GM12865 (cell line): ENCODE measurements around the gene RNF223.

ENCODE experiments used
- DNase-seq: peaks from one replicate; pipeline ENCODE4 v3.0.0; 2010; ENCODE audit warnings: low read depth
- H3K4me3 ChIP-seq: 2 replicates; pipeline ENCODE4 v1.5.1; 2011; ENCODE audit warnings: mild to moderate bottlenecking, low read depth, low read length, control low read depth
- TF ChIP-seq, protein P1 (sequence below): IDR thresholded peaks from 2 replicates; pipeline ENCODE4 v1.5.1; 2011; ENCODE audit warnings: low read length, control low read depth, low read depth, inconsistent platforms; ENCODE audit not compliant: insufficient read depth; ENCODE audit errors: missing control alignments

Gene RNF223

DNA sequence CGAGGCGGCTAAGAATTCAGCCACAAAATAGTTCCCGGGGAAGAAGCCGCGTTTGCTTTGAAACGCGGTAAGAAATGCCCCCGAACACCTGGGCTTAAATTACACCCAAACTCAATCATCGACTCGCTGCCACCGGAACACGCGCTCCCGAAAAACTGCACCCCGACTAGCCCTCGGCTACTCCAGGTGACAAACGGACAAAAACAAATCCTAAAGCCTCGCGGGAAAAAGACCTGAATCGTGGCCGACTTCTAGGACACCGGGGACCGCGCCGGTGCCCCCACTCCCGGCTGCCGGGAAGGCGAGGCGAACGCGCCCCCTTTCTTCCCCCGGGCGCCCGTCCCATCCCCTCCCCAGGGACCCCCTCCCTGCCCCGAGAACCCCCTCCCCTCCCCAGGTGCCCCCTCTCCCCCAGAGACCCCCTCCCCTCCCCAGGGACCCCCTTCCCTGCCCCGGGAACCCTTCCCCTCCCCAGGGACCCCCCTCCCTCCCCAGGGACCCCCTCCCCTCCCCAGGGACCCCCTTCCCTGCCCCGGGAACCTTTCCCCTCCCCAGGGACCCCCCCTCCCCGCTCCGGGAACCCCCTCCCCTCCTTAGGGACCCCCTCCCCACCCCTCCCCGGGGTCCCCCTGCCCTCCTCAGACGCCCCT, 41.2 kb upstream of the RNF223 start:
- peak overlapping the region; percentile 70 for H3K4me3 ChIP-seq
- DNase-seq: no peak
- TF ChIP-seq, protein P1, sequence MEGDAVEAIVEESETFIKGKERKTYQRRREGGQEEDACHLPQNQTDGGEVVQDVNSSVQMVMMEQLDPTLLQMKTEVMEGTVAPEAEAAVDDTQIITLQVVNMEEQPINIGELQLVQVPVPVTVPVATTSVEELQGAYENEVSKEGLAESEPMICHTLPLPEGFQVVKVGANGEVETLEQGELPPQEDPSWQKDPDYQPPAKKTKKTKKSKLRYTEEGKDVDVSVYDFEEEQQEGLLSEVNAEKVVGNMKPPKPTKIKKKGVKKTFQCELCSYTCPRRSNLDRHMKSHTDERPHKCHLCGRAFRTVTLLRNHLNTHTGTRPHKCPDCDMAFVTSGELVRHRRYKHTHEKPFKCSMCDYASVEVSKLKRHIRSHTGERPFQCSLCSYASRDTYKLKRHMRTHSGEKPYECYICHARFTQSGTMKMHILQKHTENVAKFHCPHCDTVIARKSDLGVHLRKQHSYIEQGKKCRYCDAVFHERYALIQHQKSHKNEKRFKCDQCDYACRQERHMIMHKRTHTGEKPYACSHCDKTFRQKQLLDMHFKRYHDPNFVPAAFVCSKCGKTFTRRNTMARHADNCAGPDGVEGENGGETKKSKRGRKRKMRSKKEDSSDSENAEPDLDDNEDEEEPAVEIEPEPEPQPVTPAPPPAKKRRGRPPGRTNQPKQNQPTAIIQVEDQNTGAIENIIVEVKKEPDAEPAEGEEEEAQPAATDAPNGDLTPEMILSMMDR: no peak

DNA sequence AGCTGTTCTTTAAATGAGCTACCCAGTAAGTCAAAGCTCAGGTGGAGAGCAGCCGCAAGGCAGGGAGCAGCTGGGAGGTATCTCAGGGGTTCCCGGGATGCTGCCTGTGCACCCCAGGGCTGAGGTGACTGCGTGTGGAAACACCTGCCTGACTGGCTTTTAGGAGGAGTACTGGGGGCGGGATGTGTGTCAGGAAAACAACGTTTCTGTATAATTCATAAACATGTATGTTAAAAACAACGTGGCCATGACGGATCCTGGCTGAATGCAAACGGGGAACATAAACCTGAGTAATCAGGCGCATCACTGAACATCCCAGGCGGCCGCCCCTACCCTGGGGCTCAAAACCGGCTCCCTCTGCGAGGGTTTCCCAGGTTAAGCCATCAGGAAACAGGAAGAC, 40.3 kb upstream of the RNF223 start:
- no peak overlapping the region for H3K4me3 ChIP-seq
- TF ChIP-seq, protein P1: no peak
- no peak for DNase-seq

DNA sequence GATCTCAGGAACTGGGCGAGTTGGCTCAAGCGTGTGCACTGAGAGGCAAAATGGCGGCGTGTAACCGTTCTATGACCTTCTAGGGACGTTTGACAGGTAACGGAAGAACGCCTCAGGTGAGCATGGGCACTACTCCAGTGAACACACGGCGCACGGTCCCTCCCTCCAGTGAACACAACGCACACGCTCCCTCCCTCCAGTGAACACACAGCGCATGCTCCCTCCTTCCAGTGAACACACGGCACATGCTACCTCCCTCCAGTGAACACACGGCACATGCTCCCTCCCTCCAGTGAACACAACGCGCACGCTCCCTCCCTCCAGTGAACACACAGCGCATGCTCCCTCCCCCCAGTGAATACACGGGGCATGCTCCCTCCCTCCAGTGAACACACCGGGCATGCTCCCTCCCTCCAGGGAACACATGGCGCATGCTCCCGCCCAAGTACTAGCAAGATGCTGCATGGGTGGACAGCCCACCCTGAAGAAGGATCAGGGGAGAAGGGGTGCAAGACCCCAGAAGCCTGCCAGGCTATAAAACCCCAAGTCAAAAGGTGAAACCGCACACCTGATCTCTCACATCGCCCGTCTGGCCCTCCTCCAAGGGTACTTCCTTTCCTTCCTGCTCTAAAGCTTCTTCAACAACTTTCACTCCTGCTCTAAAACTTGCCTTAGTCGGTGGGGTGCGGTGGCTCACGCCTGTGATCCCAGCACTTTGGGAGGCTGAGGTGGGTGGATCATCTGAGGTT, 38.3 kb upstream of the RNF223 start:
- TF ChIP-seq, protein P1: no peak
- DNase-seq: no peak
- H3K4me3 ChIP-seq: no peak overlapping the region

DNA sequence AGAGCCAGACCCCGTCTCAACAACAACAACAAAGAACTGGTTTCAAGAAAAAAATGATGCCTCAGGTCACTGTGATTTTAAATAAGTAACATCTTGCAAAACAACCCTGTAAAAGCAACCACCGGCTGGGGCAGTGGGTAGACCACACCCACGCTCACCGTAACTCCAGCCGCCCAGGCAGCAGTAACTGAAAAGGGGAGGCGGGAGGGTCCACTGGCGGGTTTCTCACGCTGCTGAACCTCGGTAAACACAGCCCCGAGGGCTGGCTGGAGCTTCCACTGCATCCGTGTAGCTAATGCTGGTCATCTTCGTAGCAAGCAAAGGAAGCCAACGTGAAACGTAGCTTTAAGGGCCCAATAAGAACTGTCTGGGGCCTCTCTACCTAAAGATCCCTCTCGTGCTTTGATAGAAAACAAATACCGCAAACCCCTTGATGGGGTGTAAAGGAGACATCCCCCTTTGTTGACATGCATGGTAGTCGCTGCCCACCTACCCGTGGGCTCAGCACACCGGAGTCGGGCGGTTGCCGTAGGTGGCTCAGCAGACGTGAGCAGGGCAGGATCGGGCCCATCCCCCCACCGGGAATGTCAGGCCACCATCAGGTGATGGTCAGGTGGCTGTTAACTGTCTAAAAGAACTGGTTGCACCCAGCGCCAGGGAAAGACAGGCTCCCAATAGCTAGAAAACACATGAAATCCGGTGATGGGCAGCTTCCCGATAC, 37.6 kb upstream of the RNF223 start:
- TF ChIP-seq, protein P1: no peak
- H3K4me3 ChIP-seq: no peak overlapping the region
- DNase-seq: no peak

DNA sequence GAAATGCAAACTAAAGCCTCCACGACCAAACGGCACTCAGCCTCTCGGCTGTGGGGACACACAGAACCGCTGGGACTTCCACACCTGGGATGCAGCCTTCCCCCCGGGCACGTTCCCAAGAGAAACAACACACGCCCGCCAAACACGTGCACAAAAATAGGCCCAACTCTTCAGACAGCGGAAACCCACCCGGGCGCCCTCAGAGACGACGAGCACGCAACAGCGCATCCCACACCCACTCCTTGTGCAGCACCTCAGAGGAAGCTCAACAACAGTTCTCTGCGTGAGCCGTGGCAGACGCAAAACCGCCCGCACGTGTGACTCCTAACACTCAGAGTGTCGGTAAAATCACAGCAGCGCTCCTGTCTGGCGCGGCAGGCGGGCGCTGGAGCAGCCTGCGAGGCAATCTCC, 36.5 kb upstream of the RNF223 start:
- no peak for DNase-seq
- TF ChIP-seq, protein P1: no peak
- no peak overlapping the region for H3K4me3 ChIP-seq

DNA sequence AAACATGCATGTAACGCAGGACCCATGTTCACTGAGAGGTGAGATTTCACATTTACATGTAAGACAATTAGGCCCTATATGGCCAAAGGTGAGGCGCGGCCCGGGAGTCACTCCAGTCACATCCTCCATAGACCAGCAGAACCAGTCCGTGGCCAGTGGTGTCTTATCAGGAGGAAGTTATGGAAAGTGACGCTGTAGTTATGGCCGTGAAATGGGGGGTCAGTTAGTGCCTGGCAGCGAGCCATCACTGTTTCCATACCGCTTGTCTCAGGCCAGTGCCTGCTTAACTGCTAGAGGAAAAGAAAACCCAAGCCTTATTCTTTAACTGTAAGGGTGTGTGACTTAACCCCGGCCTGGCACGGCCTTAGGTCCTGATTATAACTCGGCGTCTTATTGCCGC, 35.6 kb upstream of the RNF223 start:
- H3K4me3 ChIP-seq: no peak overlapping the region
- TF ChIP-seq, protein P1: no peak

More for the DNA sequence above, 35.6 kb upstream of the RNF223 start:
- no peak for DNase-seq
